A549 (cell line): ENCODE measurements around the gene SORCS2. TPM values are rescaled to one million over a fixed set of nuclear protein-coding genes. Genes with fewer than 3 reads are reported as not detected.

Experiments
- ATAC-seq, 2 experiments: fragments of 200-7000 bp in 1 of 2; fragments of >200 bp in 1 of 2; cut with Nextera tagmentation in 1 of 2; cut with Tn5 transposase in 1 of 2; 3 replicates each; pipeline versions ENCODE4 v1.8.0 to v1.9.1; 2018 to 2020; ENCODE audit warnings: mild to moderate bottlenecking in 1 of 2, moderate library complexity in 1 of 2
- CTCF ChIA-PET: fragments of 300-600 bp; sonication (Branson Sonifier 250); formaldehyde crosslinking; extraction: SDS; loops from one replicate; lab custom pipeline; 2021; ENCODE audit warnings: antibody characterized with exemption, inconsistent platforms; lab: Yijun Ruan, JAX
- POLR2A ChIA-PET: fragments of 350-600 bp; formaldehyde crosslinking; extraction: SDS; loops from one replicate; lab custom pipeline; 2021; ENCODE audit warnings: antibody characterized with exemption, inconsistent platforms; lab: Yijun Ruan, JAX
- DNase-seq, 2 experiments: peaks; one replicate each; pipeline versions ENCODE4 v3.0.0 to v3.0.0-alpha.2; 2011 to 2016; ENCODE audit warnings: low read depth in 1 of 2, low spot score in 1 of 2
- FAIRE-seq: peaks from 2 replicates; lab custom pipeline; 2011; peaks lifted over from hg19 to GRCh38; lab: Jason Lieb, UNC
- H3K27ac ChIP-seq, 2 experiments: fragments of >200 bp; sonication (Bioruptor Twin); formaldehyde crosslinking; 3 replicates each; pipeline ENCODE4 v1.5.1; 2016 to 2017
- H3K4me1 ChIP-seq: fragments of >200 bp; sonication (Bioruptor Twin); formaldehyde crosslinking; 3 replicates; pipeline ENCODE4 v1.6.1; 2016
- H3K4me2 ChIP-seq: fragments of >200 bp; sonication (Bioruptor Twin); formaldehyde crosslinking; 3 replicates; pipeline ENCODE4 v1.6.1; 2016
- H3K4me3 ChIP-seq: fragments of >200 bp; sonication (Bioruptor Twin); formaldehyde crosslinking; 3 replicates; pipeline ENCODE4 v1.5.1; 2016
- H3K9me3 ChIP-seq: fragments of >200 bp; sonication (Bioruptor Twin); formaldehyde crosslinking; 3 replicates; pipeline ENCODE4 v1.6.1; 2016
- BHLHE40 ChIP-seq: IDR thresholded peaks from 2 replicates; pipeline ENCODE4 v1.6.1; 2012; ENCODE audit warnings: low read depth, low read length, inconsistent platforms
- CEBPB ChIP-seq, 2 experiments: fragments of >200 bp in 1 of 2; sonication (Bioruptor Twin) in 1 of 2; formaldehyde crosslinking in 1 of 2; IDR thresholded peaks; 2 replicates each; pipeline ENCODE4 v1.6.1; 2012 to 2016
- CHD4 ChIP-seq: fragments of 200-600 bp; sonication (generic); IDR thresholded peaks from 2 replicates; pipeline ENCODE4 v1.6.1; 2016; ENCODE audit warnings: antibody characterized with exemption, mild to moderate bottlenecking, borderline replicate concordance
- E2F6 ChIP-seq: IDR thresholded peaks from 2 replicates; pipeline ENCODE4 v1.6.1; 2012; ENCODE audit warnings: low read depth, borderline replicate concordance
- ELK1 ChIP-seq: fragments of 150-350 bp; IDR thresholded peaks from 2 replicates; pipeline ENCODE4 v1.6.1; 2014; ENCODE audit warnings: low read depth, mild to moderate bottlenecking, low read length
- EP300 ChIP-seq, 2 experiments: fragments of >200 bp; sonication (Bioruptor Twin); formaldehyde crosslinking; IDR thresholded peaks; 2 replicates in 1 of 2; 3 replicates in 1 of 2; pipeline ENCODE4 v1.6.1; 2016 to 2017
- FOSB ChIP-seq: fragments of 250-450 bp; sonication (Bioruptor Pico); IDR thresholded peaks from 2 replicates; pipeline ENCODE4 v1.5.0; 2020; ENCODE audit warnings: mild to moderate bottlenecking, moderate library complexity
- GATA3 ChIP-seq: IDR thresholded peaks from 2 replicates; pipeline ENCODE4 v1.6.1; 2012; ENCODE audit warnings: borderline replicate concordance
- HEYL ChIP-seq: fragments of 250-450 bp; sonication (Bioruptor Pico); IDR thresholded peaks from 2 replicates; pipeline ENCODE4 v1.8.0; 2021; ENCODE audit warnings: mild to moderate bottlenecking, moderate library complexity
- HOXA7 ChIP-seq: fragments of 250-450 bp; sonication (Bioruptor Pico); IDR thresholded peaks from 2 replicates; pipeline ENCODE4 v1.5.0; 2020; ENCODE audit warnings: mild to moderate bottlenecking, moderate library complexity
- KDM1A ChIP-seq: fragments of 200-600 bp; sonication (generic); IDR thresholded peaks from 2 replicates; pipeline ENCODE4 v1.6.1; 2016; ENCODE audit warnings: low read depth, mild to moderate bottlenecking
- KDM5A ChIP-seq: fragments of 200-600 bp; sonication (generic); IDR thresholded peaks from 2 replicates; pipeline ENCODE4 v1.6.1; 2016; ENCODE audit warnings: antibody characterized with exemption, mild to moderate bottlenecking
- MAFK ChIP-seq: fragments of 450-650 bp; IDR thresholded peaks from 2 replicates; pipeline ENCODE4 v1.6.1; 2014; ENCODE audit not compliant: partially characterized antibody
- MAZ ChIP-seq: fragments of 150-350 bp; IDR thresholded peaks from 2 replicates; pipeline ENCODE4 v1.6.1; 2014; ENCODE audit warnings: antibody characterized with exemption, low read depth, low read length, borderline replicate concordance
- MYC ChIP-seq: IDR thresholded peaks from 2 replicates; pipeline ENCODE4 v1.6.1; 2012; ENCODE audit warnings: mild to moderate bottlenecking, inconsistent platforms, low read length, improper control_type of control experiment, borderline replicate concordance
- NFE2L2 ChIP-seq: fragments of 150-350 bp; conservative IDR thresholded peaks from 2 replicates; pipeline ENCODE4 v1.6.1; 2014; ENCODE audit warnings: low read length
- NPAS2 ChIP-seq: fragments of 250-450 bp; sonication (Bioruptor Pico); IDR thresholded peaks from 2 replicates; pipeline ENCODE4 v1.8.0; 2022; ENCODE audit warnings: mild to moderate bottlenecking, moderate library complexity, borderline replicate concordance
- NR3C1 ChIP-seq: fragments of >200 bp; sonication (Bioruptor Twin); formaldehyde crosslinking; IDR thresholded peaks from 3 replicates; pipeline ENCODE4 v1.6.1; 2017
- PBX3 ChIP-seq: IDR thresholded peaks from 2 replicates; pipeline ENCODE4 v1.6.1; 2012
- POLR2AphosphoS2 ChIP-seq: conservative IDR thresholded peaks from 2 replicates; pipeline ENCODE4 v1.6.1; 2012; ENCODE audit warnings: low read length, improper control_type of control experiment, inconsistent platforms
- RARB ChIP-seq: fragments of 250-450 bp; sonication (Bioruptor Pico); IDR thresholded peaks from 2 replicates; pipeline ENCODE4 v1.8.0; 2021; ENCODE audit warnings: mild to moderate bottlenecking, moderate library complexity
- RFX5 ChIP-seq: fragments of 450-650 bp; IDR thresholded peaks from 2 replicates; pipeline ENCODE4 v1.7.1; 2014; ENCODE audit warnings: antibody characterized with exemption, mild to moderate bottlenecking, moderate library complexity
- RNF2 ChIP-seq: fragments of 200-600 bp; sonication (generic); IDR thresholded peaks from 2 replicates; pipeline ENCODE4 v1.6.1; 2016; ENCODE audit warnings: low read depth, mild to moderate bottlenecking, antibody characterized with exemption, moderate library complexity, borderline replicate concordance
- SMC3 ChIP-seq: fragments of >200 bp; sonication (Bioruptor Twin); formaldehyde crosslinking; IDR thresholded peaks from 3 replicates; pipeline ENCODE4 v1.6.1; 2018; ENCODE audit warnings: inconsistent platforms
- SREBF2 ChIP-seq: fragments of 450-650 bp; IDR thresholded peaks from 2 replicates; pipeline ENCODE4 v1.6.1; 2014; ENCODE audit warnings: mild to moderate bottlenecking, moderate library complexity
- TFCP2L1 ChIP-seq: fragments of 250-450 bp; sonication (Bioruptor Pico); IDR thresholded peaks from 2 replicates; pipeline ENCODE4 v1.5.0; 2021; ENCODE audit warnings: mild to moderate bottlenecking
- ZNF302 ChIP-seq: fragments of 250-450 bp; sonication (Bioruptor Pico); IDR thresholded peaks from 2 replicates; pipeline ENCODE4 v1.9.0; 2021; ENCODE audit warnings: inconsistent platforms, mild to moderate bottlenecking, moderate library complexity
- ZSCAN20 ChIP-seq: fragments of 250-450 bp; sonication (Bioruptor Pico); IDR thresholded peaks from 2 replicates; pipeline ENCODE4 v1.8.0; 2022; ENCODE audit warnings: mild to moderate bottlenecking, moderate library complexity
- WGBS: methylation state at CpG from one replicate; pipeline ENCODE4 v1.1.6; 2017; ENCODE audit errors: missing lambda C conversion rate; 5-methylcytosine and 5-hydroxymethylcytosine counted together
- polyA plus RNA-seq, 4 experiments: library from polyadenylated mRNA; depleted of rRNA in 3 of 4; stranded (reverse); fragments of >200 nt; fragmentation: RNase III in 1 of 4; extraction: RNeasy Plus Mini Kit Qiagen cat#74134 plus additional on column Dnase treatment in 1 of 4; gene quantifications; 2 replicates in 3 of 4; 3 replicates in 1 of 4; pipeline ENCODE4 v1.2.3, GENCODE V29; 2011 to 2017

Gene SORCS2
- polyA plus RNA-seq, 2 of the 4 experiments (the other 2 are of a cell fraction): 1.4 to 4.6 TPM

GRCh38 chr4:7362341-7362740 lies 170.0 kb downstream of the SORCS2 start:
- WGBS: 100% methylated on average over 2 of the region's 2 CpGs
- ChIA-PET CTCF (no interaction called here), POLR2A (no interaction called here)
- DNase-seq: no peak
- Histone ChIP-seq H3K27ac (no peak overlapping the region), H3K9me3 (no peaks in the 10 kb centered on the region), H3K4me3 (no peak overlapping the region), H3K4me1 (peaks cover 23% of the 10 kb centered on the region), H3K4me2 (no peak overlapping the region)
- no peak for ATAC-seq
- no peak for FAIRE-seq
- TF ChIP-seq MAFK (no peak), FOSB (CRISPR knock-in tag) (no peak), E2F6 (no peak)
- TF ChIP-seq, all 56 proteins: peak for 0

- 94% methylated on average over 4 of the region's 4 CpGs for WGBS
- H3K4me2 ChIP-seq: no peak overlapping the region
- POLR2A ChIA-PET: no interaction called here
Measured at GRCh38 chr4:7362862-7363430, 170.6 kb downstream of the SORCS2 start.

GRCh38 chr4:7364979-7365378 lies 172.6 kb downstream of the SORCS2 start:
- no peak for DNase-seq
- Histone ChIP-seq H3K4me1 (no peaks in the 10 kb centered on the region), H3K9me3 (no peaks in the 10 kb centered on the region), H3K4me2 (no peak overlapping the region), H3K27ac (no peak overlapping the region), H3K4me3 (no peak overlapping the region)
- ChIA-PET CTCF (interaction anchor here (0.7 to 1.4 kb wide), 2 partner anchors 10 to 29 kb away, joined by 3 read pairs; no protein-coding TSS in a partner anchor), POLR2A (no interaction called here)
- 67% methylated on average over 5 of the region's 5 CpGs for WGBS
- FAIRE-seq: no peak
- no peak for ATAC-seq
- TF ChIP-seq EP300 (IDR thresholded peaks at IDR 0.05): no peak
- no peak for TF ChIP-seq BHLHE40
- TF ChIP-seq KDM1A: no peak
- no peak for TF ChIP-seq SMC3
- TF ChIP-seq FOSB (CRISPR knock-in tag): no peak
- TF ChIP-seq HEYL (CRISPR knock-in tag): no peak
- TF ChIP-seq CEBPB (IDR thresholded peaks at IDR 0.05): no peak
- no peak for TF ChIP-seq NR3C1
- no peak for TF ChIP-seq SREBF2
- TF ChIP-seq MYC: no peak
- no peak for TF ChIP-seq POLR2AphosphoS2

More at GRCh38 chr4:7362862-7363430, 170.6 kb downstream of the SORCS2 start:
- DNase-seq (no peak), ATAC-seq (no peak), FAIRE-seq (no peak)
- CTCF ChIA-PET: no interaction called here
- Histone ChIP-seq H3K4me1 (peaks cover 19% of the 10 kb centered on the region), H3K9me3 (no peaks in the 10 kb centered on the region), H3K4me3 (no peak overlapping the region), H3K27ac (no peak overlapping the region)
- TF ChIP-seq MYC (no peak), POLR2AphosphoS2 (no peak), GATA3 (no peak), HOXA7 (no peak), BHLHE40 (no peak), ELK1 (no peak), MAZ (no peak), SMC3 (no peak), NR3C1 (no peak), NPAS2 (CRISPR knock-in tag) (no peak), NFE2L2 (no peak), TFCP2L1 (no peak), RARB (CRISPR knock-in tag) (no peak), RFX5 (no peak), ZSCAN20 (CRISPR knock-in tag) (no peak), PBX3 (no peak), RNF2 (no peak), ZNF302 (no peak), CHD4 (no peak), KDM5A (no peak)
